BLaER1 treated with 17β-estradiol and CSF1 and Interleukin-3, amounts not matched to agents 10 nM and 100 nM (cell line): Measurements from ENCODE around the gene DNAH7.

Experiments used
- H3K27ac ChIP-seq, 11 experiments: shearing (Covaris generic); formaldehyde crosslinking; 2 replicates each; pipeline ENCODE4 v1.8.1; 2022
- H3K27me3 ChIP-seq, 11 experiments: shearing (Covaris generic); formaldehyde crosslinking; 2 replicates each; pipeline ENCODE4 v1.8.1; 2022
- H3K36me3 ChIP-seq, 11 experiments: shearing (Covaris generic); formaldehyde crosslinking; 2 replicates each; pipeline ENCODE4 v1.8.1; 2022
- H3K4me1 ChIP-seq, 10 experiments: shearing (Covaris generic); formaldehyde crosslinking; 2 replicates each; pipeline ENCODE4 v1.8.1; 2022
- H3K4me2 ChIP-seq, 11 experiments: shearing (Covaris generic); formaldehyde crosslinking; 2 replicates each; pipeline ENCODE4 v1.8.1; 2022
- H3K4me3 ChIP-seq, 10 experiments: shearing (Covaris generic); formaldehyde crosslinking; 2 replicates each; pipeline ENCODE4 v1.8.1; 2022
- H3K9ac ChIP-seq, 11 experiments: shearing (Covaris generic); formaldehyde crosslinking; 2 replicates each; pipeline ENCODE4 v1.8.1; 2022
- H3K9me3 ChIP-seq, 11 experiments: shearing (Covaris generic); formaldehyde crosslinking; replicated peaks in 1 of 11; 2 replicates each; pipeline ENCODE4 v1.8.1; 2022
- H4K20me1 ChIP-seq, 11 experiments: shearing (Covaris generic); formaldehyde crosslinking; 2 replicates each; pipeline ENCODE4 v1.8.1; 2022
- Cebpa-rat ChIP-seq, 11 experiments: shearing (Covaris generic); IDR thresholded peaks; 2 replicates each; pipeline ENCODE4 v1.8.1; 2022

The DNAH7 gene

GRCh38 chr2:196083601-196084000 is 15.0 kb upstream of the DNAH7 start:
- Histone ChIP-seq H3K4me2 (no peak overlapping the region), H4K20me1 (no peaks in the 10 kb centered on the region), H3K27me3 (no peaks in the 10 kb centered on the region), H3K9me3 (peaks cover 29 to 38% (median 35%) of the 10 kb centered on the region in 11 experiments), H3K27ac (no peak overlapping the region), H3K4me3 (peak overlapping the region in 2 of 10 experiments; percentile 7 to 18; a peak in 1 of 20 replicates), H3K36me3 (0 out of 22 replicates have a peak, but pooled peaks cover 0 to 4% (median 0%) of the 10 kb centered on the region in 11 experiments), H3K9ac (no peak overlapping the region), H3K4me1 (peaks cover 0 to 7% (median 2%) of the 10 kb centered on the region in 10 experiments; a peak in 6 of 20 replicates)
- TF ChIP-seq Cebpa-rat (IDR thresholded peaks at IDR 0.05), result no peak

GRCh38 chr2:196080526-196080925 is 11.9 kb upstream of the DNAH7 start:
- no peak overlapping the region for H3K4me2 ChIP-seq
- H3K27ac ChIP-seq, result no peak overlapping the region
- 0 out of 22 replicates have a peak, but pooled peaks cover 0 to 4% (median 0%) of the 10 kb centered on the region in 11 experiments for H3K36me3 ChIP-seq
- peaks cover 0 to 12% (median 5%) of the 10 kb centered on the region in 10 experiments; a peak in 8 of 20 replicates for H3K4me1 ChIP-seq
- H4K20me1 ChIP-seq, result no peaks in the 10 kb centered on the region
- H3K27me3 ChIP-seq, result no peaks in the 10 kb centered on the region
- TF ChIP-seq Cebpa-rat (IDR thresholded peaks at IDR 0.05), result no peak
- H3K4me3 ChIP-seq, result no peak overlapping the region
- peaks cover 29 to 37% (median 35%) of the 10 kb centered on the region in 11 experiments for H3K9me3 ChIP-seq
- H3K9ac ChIP-seq, result no peak overlapping the region

GRCh38 chr2:196079052-196079451 is 10.4 kb upstream of the DNAH7 start:
- no peak overlapping the region for H3K4me3 ChIP-seq
- 0 out of 22 replicates have a peak, but pooled peaks cover 0 to 4% (median 0%) of the 10 kb centered on the region in 11 experiments for H3K36me3 ChIP-seq
- H3K9ac ChIP-seq, result no peak overlapping the region
- H4K20me1 ChIP-seq, result no peaks in the 10 kb centered on the region
- peaks cover 19 to 23% (median 21%) of the 10 kb centered on the region in 11 experiments for H3K9me3 ChIP-seq
- no peak overlapping the region for H3K27ac ChIP-seq
- no peaks in the 10 kb centered on the region for H3K27me3 ChIP-seq
- TF ChIP-seq Cebpa-rat (IDR thresholded peaks at IDR 0.05), result no peak
- H3K4me1 ChIP-seq, result peaks cover 0 to 19% (median 5%) of the 10 kb centered on the region in 10 experiments; a peak in 8 of 20 replicates
- H3K4me2 ChIP-seq, result no peak overlapping the region

GRCh38 chr2:196077821-196078220 is 9.2 kb upstream of the DNAH7 start:
- Histone ChIP-seq H3K36me3 (no peaks in the 10 kb centered on the region), H3K9me3 (peaks cover 6 to 11% (median 9%) of the 10 kb centered on the region in 11 experiments), H3K4me1 (peaks cover 0 to 19% (median 5%) of the 10 kb centered on the region in 10 experiments; a peak in 8 of 20 replicates), H4K20me1 (no peaks in the 10 kb centered on the region), H3K27me3 (no peaks in the 10 kb centered on the region), H3K4me3 (no peak overlapping the region), H3K9ac (no peak overlapping the region), H3K27ac (no peak overlapping the region), H3K4me2 (no peak overlapping the region)
- no peak for TF ChIP-seq Cebpa-rat (IDR thresholded peaks at IDR 0.05)

- H3K36me3 ChIP-seq, result no peaks in the 10 kb centered on the region
- no peaks in the 10 kb centered on the region for H3K27me3 ChIP-seq
- H3K4me1 ChIP-seq, result peaks cover 0 to 19% (median 5%) of the 10 kb centered on the region in 10 experiments; a peak in 8 of 20 replicates
- H3K27ac ChIP-seq, result no peak overlapping the region
- no peak overlapping the region for H3K9ac ChIP-seq
- H3K4me3 ChIP-seq, result no peak overlapping the region
- H4K20me1 ChIP-seq, result no peaks in the 10 kb centered on the region
- no peak overlapping the region for H3K4me2 ChIP-seq
- TF ChIP-seq Cebpa-rat (IDR thresholded peaks at IDR 0.05), result no peak
- H3K9me3 ChIP-seq, result peaks cover 0 to 2% (median under 1%) of the 10 kb centered on the region in 11 experiments; a peak in 7 of 22 replicates
These were observed 8.3 kb upstream of the DNAH7 start for GRCh38 chr2:196076778-196077568.

- no peaks in the 10 kb centered on the region for H3K9me3 ChIP-seq
- H3K9ac ChIP-seq, result no peak overlapping the region
- no peak overlapping the region for H3K4me3 ChIP-seq
- no peak overlapping the region for H3K4me2 ChIP-seq
- no peaks in the 10 kb centered on the region for H3K27me3 ChIP-seq
- no peaks in the 10 kb centered on the region for H4K20me1 ChIP-seq
- no peaks in the 10 kb centered on the region for H3K36me3 ChIP-seq
- TF ChIP-seq Cebpa-rat (IDR thresholded peaks at IDR 0.05), result no peak
- no peak overlapping the region for H3K27ac ChIP-seq
- peaks cover 0 to 19% (median 5%) of the 10 kb centered on the region in 10 experiments; a peak in 8 of 20 replicates for H3K4me1 ChIP-seq
These were observed 6.6 kb upstream of the DNAH7 start for GRCh38 chr2:196075196-196075595.

GRCh38 chr2:196074631-196075030 is 6.0 kb upstream of the DNAH7 start:
- no peak overlapping the region for H3K27ac ChIP-seq
- H3K4me3 ChIP-seq, result no peak overlapping the region
- H3K9ac ChIP-seq, result no peak overlapping the region
- no peaks in the 10 kb centered on the region for H4K20me1 ChIP-seq
- H3K36me3 ChIP-seq, result no peaks in the 10 kb centered on the region
- H3K4me1 ChIP-seq, result peaks cover 0 to 14% (median 3%) of the 10 kb centered on the region in 10 experiments; a peak in 5 of 20 replicates
- H3K9me3 ChIP-seq, result no peaks in the 10 kb centered on the region
- no peaks in the 10 kb centered on the region for H3K27me3 ChIP-seq
- no peak overlapping the region for H3K4me2 ChIP-seq
- no peak for TF ChIP-seq Cebpa-rat (IDR thresholded peaks at IDR 0.05)

- Histone ChIP-seq H3K9ac (no peak overlapping the region), H3K9me3 (no peaks in the 10 kb centered on the region), H3K27me3 (no peaks in the 10 kb centered on the region), H3K4me1 (peaks cover 5 to 18% (median 10%) of the 10 kb centered on the region in 10 experiments; a peak in 17 of 20 replicates), H3K27ac (no peak overlapping the region), H3K36me3 (no peaks in the 10 kb centered on the region), H3K4me2 (no peak overlapping the region), H4K20me1 (no peaks in the 10 kb centered on the region), H3K4me3 (no peak overlapping the region)
- TF ChIP-seq Cebpa-rat (IDR thresholded peaks at IDR 0.05), result no peak
These were observed 4.9 kb upstream of the DNAH7 start for GRCh38 chr2:196073521-196073920.

GRCh38 chr2:196067088-196067382 is 1.6 kb downstream of the DNAH7 start:
- Histone ChIP-seq H3K9me3 (no peaks in the 10 kb centered on the region), H3K4me2 (peak overlapping the region in 2 of 11 experiments; percentile 13; a peak in 1 of 22 replicates)

More at GRCh38 chr2:196067088-196067382, 1.6 kb downstream of the DNAH7 start:
- TF ChIP-seq Cebpa-rat (IDR thresholded peaks at IDR 0.05), result no peak
- H3K27ac ChIP-seq, result no peak overlapping the region
- no peaks in the 10 kb centered on the region for H4K20me1 ChIP-seq
- H3K36me3 ChIP-seq, result no peaks in the 10 kb centered on the region
- no peak overlapping the region for H3K4me3 ChIP-seq
- H3K4me1 ChIP-seq, result peaks cover 11 to 22% (median 16%) of the 10 kb centered on the region in 10 experiments; a peak in 17 of 20 replicates
- H3K27me3 ChIP-seq, result no peaks in the 10 kb centered on the region
- H3K9ac ChIP-seq, result no peak overlapping the region
